PC-3 (cell line): ENCODE data around the gene LRRC47. TPM values are rescaled to one million over a fixed set of nuclear protein-coding genes. Genes with fewer than 3 reads are reported as not detected.

Experiments used
- ATAC-seq: fragments of 200-7000 bp; cut with Tn5 transposase; 2 replicates; pipeline ENCODE4 v1.9.1; 2020; ENCODE audit warnings: mild to moderate bottlenecking, moderate library complexity
- BruUV-seq: library from RNA; stranded (reverse); fragments of 400-500 nt; replicated peaks from 2 replicates; lab custom pipeline; 2021; lab: Mats Ljungman, UMichigan
- CTCF ChIA-PET: fragments of 300-600 bp; sonication (Branson Sonifier 250); formaldehyde crosslinking; loops from one replicate; lab custom pipeline; 2022; ENCODE audit warnings: antibody characterized with exemption; lab: Charles Lee
- POLR2A ChIA-PET: fragments of 300-600 bp; sonication (Branson Sonifier 250); formaldehyde crosslinking; loops from one replicate; lab custom pipeline; 2022; ENCODE audit warnings: antibody characterized with exemption; ENCODE audit not compliant: unreplicated experiment; lab: Charles Lee
- DNase-seq: peaks from one replicate; pipeline ENCODE4 v3.0.0-alpha.2; 2015
- H2AFZ ChIP-seq: fragments of 300-600 bp; sonication (generic); 2 replicates; pipeline ENCODE4 v1.6.0; 2016; ENCODE audit warnings: antibody characterized with exemption, low read length
- H3F3A ChIP-seq: fragments of 300-600 bp; sonication (generic); one replicate; pipeline ENCODE4 v1.6.0; 2017; ENCODE audit warnings: antibody characterized with exemption, low read length, control low read depth, mild to moderate bottlenecking; ENCODE audit not compliant: unreplicated experiment
- H3K27ac ChIP-seq: fragments of 300-600 bp; sonication (generic); 2 replicates; pipeline ENCODE4 v1.5.1; 2016; ENCODE audit warnings: mild to moderate bottlenecking, low read length
- H3K27me3 ChIP-seq: fragments of 300-600 bp; sonication (generic); 2 replicates; pipeline ENCODE4 v1.6.1; 2016; ENCODE audit warnings: low read length, mixed read lengths
- H3K36me3 ChIP-seq: fragments of 300-600 bp; sonication (generic); 2 replicates; pipeline ENCODE4 v1.6.1; 2016; ENCODE audit warnings: low read depth, mixed run types, low read length, mixed read lengths
- H3K4me1 ChIP-seq: fragments of 300-600 bp; sonication (generic); 2 replicates; pipeline ENCODE4 v1.5.1; 2016; ENCODE audit warnings: low read length; ENCODE audit not compliant: insufficient read depth
- H3K4me2 ChIP-seq: fragments of 300-600 bp; sonication (generic); 2 replicates; pipeline ENCODE4 v1.6.0; 2016; ENCODE audit warnings: low read length
- H3K4me3 ChIP-seq: fragments of 300-600 bp; sonication (generic); 2 replicates; pipeline ENCODE4 v1.5.1; 2016; ENCODE audit warnings: mild to moderate bottlenecking, low read length, mixed read lengths
- H3K79me2 ChIP-seq: fragments of 300-600 bp; sonication (generic); 2 replicates; pipeline ENCODE4 v1.6.1; 2017; ENCODE audit warnings: low read length, mixed read lengths
- H3K9ac ChIP-seq: fragments of 300-600 bp; sonication (generic); 2 replicates; pipeline ENCODE4 v1.6.0; 2016; ENCODE audit warnings: mild to moderate bottlenecking, low read length
- H3K9me2 ChIP-seq: fragments of 300-600 bp; sonication (generic); replicated peaks from 2 replicates; pipeline ENCODE4 v1.6.1; 2016; ENCODE audit warnings: mixed run types, low read length, mixed read lengths
- H3K9me3 ChIP-seq: fragments of 300-600 bp; sonication (generic); 2 replicates; pipeline ENCODE4 v1.6.1; 2016; ENCODE audit warnings: low read length, mixed read lengths
- H4K20me1 ChIP-seq: fragments of 300-600 bp; sonication (generic); 2 replicates; pipeline ENCODE4 v1.6.1; 2016; ENCODE audit warnings: low read length, mixed read lengths
- EZH2 ChIP-seq: fragments of 300-600 bp; sonication (generic); IDR thresholded peaks from one replicate; pipeline ENCODE4 v1.6.1; 2017; ENCODE audit warnings: antibody characterized with exemption, mild to moderate bottlenecking, low read length; ENCODE audit not compliant: unreplicated experiment
- EZH2phosphoT487 ChIP-seq: fragments of 300-600 bp; sonication (generic); IDR thresholded peaks from 2 replicates; pipeline ENCODE4 v1.6.1; 2018; ENCODE audit warnings: mild to moderate bottlenecking, antibody characterized with exemption, low read length, borderline replicate concordance
- intact Hi-C: fragments of 100-400 bp; cut with micrococcal nuclease; formaldehyde crosslinking; loops from 2 replicates; pipeline ENCODE4 v1.9.0; 2023
- total RNA-seq: library from RNA; depleted of rRNA; stranded (reverse); fragments of >200 nt; gene quantifications from 2 replicates; pipeline ENCODE4 v1.2.3, GENCODE V29; 2014
- TF ChIP-seq, protein P1 (sequence below): fragments of 300-600 bp; sonication (generic); conservative IDR thresholded peaks from 2 replicates; pipeline ENCODE4 v1.5.1; 2017; ENCODE audit warnings: antibody characterized with exemption, low read depth, mild to moderate bottlenecking, low read length

The LRRC47 gene
- total RNA-seq, 1 experiment from 2014 or later: 77.4 TPM

DNA sequence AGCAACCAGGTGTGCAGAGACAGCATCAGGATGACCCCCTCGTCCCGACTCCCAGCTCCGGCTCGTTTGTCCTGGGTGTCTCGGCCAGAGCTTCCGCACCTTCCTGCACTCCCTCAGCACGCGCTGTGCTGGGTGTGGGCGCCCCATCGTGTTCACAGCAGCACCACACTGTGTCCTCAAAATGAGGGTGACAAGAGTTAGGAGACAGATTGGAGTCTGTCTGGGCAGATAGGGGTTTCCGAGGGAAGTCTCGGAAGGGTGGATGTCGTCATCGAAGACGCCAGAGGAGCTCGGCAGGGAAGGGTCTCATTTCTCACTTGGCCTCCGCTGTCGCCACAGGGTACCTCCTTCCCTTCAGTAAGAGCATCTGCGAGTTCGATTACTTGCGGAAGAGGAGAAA, 39.9 kb downstream of the LRRC47 start:
- ChIA-PET CTCF (no interaction called here), POLR2A (no interaction called here)
- H3K4me1 ChIP-seq: no peaks in the 10 kb centered on the region
- H3F3A ChIP-seq: no peaks in the 10 kb centered on the region
- no peaks in the 10 kb centered on the region for H3K9me3 ChIP-seq
- H3K36me3 ChIP-seq: no peaks in the 10 kb centered on the region
- H3K27ac ChIP-seq: no peak overlapping the region
- intact Hi-C loops: no loop called here
- no peaks in the 10 kb centered on the region for H3K9me2 ChIP-seq
- H3K9ac ChIP-seq: no peak overlapping the region
- no peak overlapping the region for H2AFZ ChIP-seq
- no peaks in the 10 kb centered on the region for H3K79me2 ChIP-seq
- no TSS peak for BruUV-seq
- no peak for DNase-seq
- TF ChIP-seq, protein P1, sequence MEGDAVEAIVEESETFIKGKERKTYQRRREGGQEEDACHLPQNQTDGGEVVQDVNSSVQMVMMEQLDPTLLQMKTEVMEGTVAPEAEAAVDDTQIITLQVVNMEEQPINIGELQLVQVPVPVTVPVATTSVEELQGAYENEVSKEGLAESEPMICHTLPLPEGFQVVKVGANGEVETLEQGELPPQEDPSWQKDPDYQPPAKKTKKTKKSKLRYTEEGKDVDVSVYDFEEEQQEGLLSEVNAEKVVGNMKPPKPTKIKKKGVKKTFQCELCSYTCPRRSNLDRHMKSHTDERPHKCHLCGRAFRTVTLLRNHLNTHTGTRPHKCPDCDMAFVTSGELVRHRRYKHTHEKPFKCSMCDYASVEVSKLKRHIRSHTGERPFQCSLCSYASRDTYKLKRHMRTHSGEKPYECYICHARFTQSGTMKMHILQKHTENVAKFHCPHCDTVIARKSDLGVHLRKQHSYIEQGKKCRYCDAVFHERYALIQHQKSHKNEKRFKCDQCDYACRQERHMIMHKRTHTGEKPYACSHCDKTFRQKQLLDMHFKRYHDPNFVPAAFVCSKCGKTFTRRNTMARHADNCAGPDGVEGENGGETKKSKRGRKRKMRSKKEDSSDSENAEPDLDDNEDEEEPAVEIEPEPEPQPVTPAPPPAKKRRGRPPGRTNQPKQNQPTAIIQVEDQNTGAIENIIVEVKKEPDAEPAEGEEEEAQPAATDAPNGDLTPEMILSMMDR: no peak
- no peak for TF ChIP-seq EZH2phosphoT487
- TF ChIP-seq EZH2: no peak
- H3K27me3 ChIP-seq: peaks cover 79% of the 10 kb centered on the region
- H3K4me3 ChIP-seq: no peak overlapping the region
- H4K20me1 ChIP-seq: no peaks in the 10 kb centered on the region
- no peak overlapping the region for H3K4me2 ChIP-seq
- ATAC-seq: no peak

DNA sequence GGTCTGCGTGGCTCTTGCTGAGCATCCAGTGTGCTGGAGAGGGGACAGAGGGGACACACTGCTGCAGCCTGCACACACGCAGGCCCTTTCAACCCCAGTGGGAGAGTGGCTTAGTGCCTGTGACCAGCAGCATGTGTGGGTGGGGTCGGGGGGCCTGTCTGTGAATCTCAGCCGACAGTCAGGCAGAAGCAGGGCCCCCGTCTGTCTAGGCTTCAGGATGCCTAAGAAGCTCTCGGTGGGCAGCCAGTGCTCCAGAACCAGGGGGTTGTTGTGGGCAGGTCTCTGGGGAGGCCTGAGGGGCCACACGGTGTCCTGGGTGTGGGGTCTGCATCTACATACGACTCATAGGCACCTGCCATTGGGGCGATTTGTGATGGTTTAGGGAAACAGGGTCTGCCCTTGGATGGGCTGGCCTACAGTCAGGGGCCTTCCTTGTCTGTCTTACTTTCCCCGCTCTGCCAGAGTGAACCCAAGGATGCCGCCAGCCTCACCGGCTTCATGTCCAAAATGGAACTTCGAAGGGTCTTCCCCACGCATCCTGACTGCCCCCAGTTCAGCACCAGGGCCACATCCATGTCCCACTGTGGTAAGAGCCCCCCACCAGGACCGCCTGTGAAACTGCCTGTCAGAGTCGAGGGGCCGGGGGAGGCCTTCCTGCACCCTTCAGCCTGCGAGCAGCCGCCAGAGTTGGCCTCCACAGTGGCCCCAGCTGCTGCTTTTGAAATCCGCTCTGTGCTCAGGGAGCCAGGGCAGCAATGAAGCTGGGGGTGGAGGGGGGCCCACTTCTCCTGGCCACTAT, 42.4 kb downstream of the LRRC47 start:
- no peaks in the 10 kb centered on the region for H3K79me2 ChIP-seq
- DNase-seq (no peak), ATAC-seq (no peak)
- ChIA-PET CTCF (no interaction called here), POLR2A (no interaction called here)
- H3K9me2 ChIP-seq: no peaks in the 10 kb centered on the region
- no peak overlapping the region for H2AFZ ChIP-seq
- H3K9ac ChIP-seq: no peak overlapping the region
- no TSS peak for BruUV-seq
- no peaks in the 10 kb centered on the region for H3F3A ChIP-seq
- no peak overlapping the region for H3K4me2 ChIP-seq
- no peaks in the 10 kb centered on the region for H4K20me1 ChIP-seq
- H3K36me3 ChIP-seq: no peaks in the 10 kb centered on the region
- no peak overlapping the region for H3K4me3 ChIP-seq
- intact Hi-C loops: no loop called here
- H3K27me3 ChIP-seq: peaks cover 72% of the 10 kb centered on the region
- H3K27ac ChIP-seq: no peak overlapping the region
- H3K4me1 ChIP-seq: no peaks in the 10 kb centered on the region
- H3K9me3 ChIP-seq: no peaks in the 10 kb centered on the region
- TF ChIP-seq, protein P1: no peak
- no peak for TF ChIP-seq EZH2phosphoT487
- TF ChIP-seq EZH2: no peak

DNA sequence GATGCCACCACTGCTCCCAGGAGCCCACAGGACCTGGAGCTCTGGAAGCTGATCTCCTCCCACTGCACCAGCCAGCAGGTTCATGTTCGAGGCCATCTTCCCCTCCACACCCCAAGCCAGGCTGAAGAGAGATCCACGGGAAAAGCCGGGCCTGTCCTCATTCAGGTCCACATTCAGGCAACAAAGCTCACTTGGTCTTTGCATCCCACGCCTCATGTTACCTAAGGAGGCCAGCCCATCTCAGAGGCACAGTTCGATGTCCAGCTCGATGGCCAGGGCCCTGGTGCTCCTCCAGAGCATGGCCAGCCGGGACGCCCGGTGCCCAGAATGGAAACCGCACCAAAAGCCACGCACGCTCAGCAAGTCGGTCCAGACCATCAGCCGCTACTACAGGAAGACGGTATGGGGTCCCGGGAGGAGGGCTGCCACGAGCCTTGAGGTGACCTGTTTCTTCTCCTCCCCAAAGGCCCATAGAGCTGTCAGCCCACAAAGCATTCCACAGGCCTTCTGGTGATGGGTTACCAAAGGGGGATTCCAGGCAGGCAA, 43.8 kb downstream of the LRRC47 start, which contains the start of gene CCDC27:
Gene CCDC27, plus strand, starts transcription at position 51 of the 546 bp plus-strand sequence. Its CDS starts 32 bp downstream, at position 83.
- peaks cover 7% of the 10 kb centered on the region for H3K4me1 ChIP-seq
- H3K27ac ChIP-seq: no peak within 1 kb of the TSS
- CTCF ChIA-PET: no interaction called here
- no peak within 1 kb of the TSS for H3K4me3 ChIP-seq
- H3K27me3 ChIP-seq: peaks cover 69% of the 10 kb centered on the region
- no peak for DNase-seq
- no peaks in the 10 kb centered on the region for H3K36me3 ChIP-seq
- H3F3A ChIP-seq: no peaks in the 10 kb centered on the region
- H3K9me3 ChIP-seq: no peaks in the 10 kb centered on the region
- H3K9me2 ChIP-seq: no peaks in the 10 kb centered on the region
- no peak within 1 kb of the TSS for H2AFZ ChIP-seq
- H3K79me2 ChIP-seq: no peaks in the 10 kb centered on the region
- H3K9ac ChIP-seq: no peak within 1 kb of the TSS
- TF ChIP-seq EZH2 (no peak), EZH2phosphoT487 (no peak)
- TF ChIP-seq, protein P1: no peak
- H4K20me1 ChIP-seq: no peaks in the 10 kb centered on the region
- no TSS peak for BruUV-seq
- ATAC-seq: no peak
- intact Hi-C loops: no loop called here
- POLR2A ChIA-PET: no interaction called here
- H3K4me2 ChIP-seq: no peak within 1 kb of the TSS
